ENCODE results near the gene PHETA2. TPM values are rescaled to one million over a fixed set of nuclear protein-coding genes. Genes with fewer than 3 reads are reported as not detected.

The PHETA2 gene
- total RNA-seq, 3 donors from 2014 or later (not counting 1 experiment from before 2014, with no cell fraction given) = 1.2 to 2.3 (median 1.8) TPM

- 96% methylated on average over 5 of the region's 5 CpGs for WGBS (ENCODE audit: insufficient coverage)
Measured at GRCh38 chr22:42033263-42034181, 40.5 kb upstream of the PHETA2 start.

DNA sequence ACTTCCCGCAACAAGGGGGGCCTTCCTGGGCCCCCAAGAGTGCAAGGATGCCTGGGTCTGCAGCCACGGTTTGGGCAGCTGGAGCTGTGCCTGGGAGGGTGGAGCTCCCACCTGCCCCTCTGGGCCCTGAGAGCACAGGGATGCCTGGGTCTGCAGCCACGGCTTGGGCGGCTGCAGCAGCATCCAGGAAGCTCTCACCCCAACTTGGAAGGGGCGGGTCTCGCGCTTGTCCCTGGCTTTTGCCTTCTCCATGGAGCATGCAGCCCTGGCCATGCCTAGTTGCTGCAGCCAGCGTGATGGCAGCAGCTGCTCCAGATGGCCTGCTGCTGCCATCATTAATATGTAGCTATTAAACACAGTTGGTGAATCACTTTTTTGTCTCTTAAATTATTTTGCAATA is 38.8 kb upstream of the PHETA2 start:
- H3K4me1 Mint-ChIP-seq = peaks cover 0 to 4% of the 10 kb centered on the region in 2 donors
- no peaks in the 10 kb centered on the region for H3K36me3 Mint-ChIP-seq
- H3K27ac Mint-ChIP-seq = no peak overlapping the region
- H3K9me3 Mint-ChIP-seq = peaks cover 0 to 3% of the 10 kb centered on the region in 2 donors
- TF ChIP-seq, protein P1, sequence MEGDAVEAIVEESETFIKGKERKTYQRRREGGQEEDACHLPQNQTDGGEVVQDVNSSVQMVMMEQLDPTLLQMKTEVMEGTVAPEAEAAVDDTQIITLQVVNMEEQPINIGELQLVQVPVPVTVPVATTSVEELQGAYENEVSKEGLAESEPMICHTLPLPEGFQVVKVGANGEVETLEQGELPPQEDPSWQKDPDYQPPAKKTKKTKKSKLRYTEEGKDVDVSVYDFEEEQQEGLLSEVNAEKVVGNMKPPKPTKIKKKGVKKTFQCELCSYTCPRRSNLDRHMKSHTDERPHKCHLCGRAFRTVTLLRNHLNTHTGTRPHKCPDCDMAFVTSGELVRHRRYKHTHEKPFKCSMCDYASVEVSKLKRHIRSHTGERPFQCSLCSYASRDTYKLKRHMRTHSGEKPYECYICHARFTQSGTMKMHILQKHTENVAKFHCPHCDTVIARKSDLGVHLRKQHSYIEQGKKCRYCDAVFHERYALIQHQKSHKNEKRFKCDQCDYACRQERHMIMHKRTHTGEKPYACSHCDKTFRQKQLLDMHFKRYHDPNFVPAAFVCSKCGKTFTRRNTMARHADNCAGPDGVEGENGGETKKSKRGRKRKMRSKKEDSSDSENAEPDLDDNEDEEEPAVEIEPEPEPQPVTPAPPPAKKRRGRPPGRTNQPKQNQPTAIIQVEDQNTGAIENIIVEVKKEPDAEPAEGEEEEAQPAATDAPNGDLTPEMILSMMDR (IDR thresholded peaks at IDR 0.05) = no peak
- Histone ChIP-seq H3K27ac (ENCODE audit: low read length) (no peak overlapping the region), H3K9me3 (ENCODE audit: control insufficient read depth, insufficient read depth, low read length) (peaks cover 7% of the 10 kb centered on the region), H3K4me3 (ENCODE audit: low read length) (no peak overlapping the region), H3K27me3 (ENCODE audit: control insufficient read depth, insufficient read depth, low read length) (no peaks in the 10 kb centered on the region), H3K4me1 (ENCODE audit: control insufficient read depth, insufficient read depth, low read length) (no peaks in the 10 kb centered on the region), H3K36me3 (ENCODE audit: control insufficient read depth, insufficient read depth, low read length) (no peaks in the 10 kb centered on the region)
- DNase-seq (no peak), ATAC-seq (no peak)
- no peaks in the 10 kb centered on the region for H3K27me3 Mint-ChIP-seq (ENCODE audit: low read depth in 2 of 2)
- intact Hi-C loops (cut with micrococcal nuclease) = no loop called here
- no peak overlapping the region for H3K4me3 Mint-ChIP-seq
- WGBS (ENCODE audit: insufficient coverage) = 90% methylated on average over 8 of the region's 8 CpGs

More at GRCh38 chr22:42033263-42034181, 40.5 kb upstream of the PHETA2 start:
- TF ChIP-seq, protein P1 (IDR thresholded peaks at IDR 0.05) = no peak
- Mint-ChIP-seq H3K36me3 (no peaks in the 10 kb centered on the region), H3K27ac (no peak overlapping the region), H3K4me3 (no peak overlapping the region), H3K4me1 (peaks cover 0 to 4% of the 10 kb centered on the region in 2 donors), H3K27me3 (ENCODE audit: low read depth in 2 of 2) (no peaks in the 10 kb centered on the region), H3K9me3 (peaks cover 0 to 3% of the 10 kb centered on the region in 2 donors)
- Histone ChIP-seq H3K27me3 (ENCODE audit: control insufficient read depth, insufficient read depth, low read length) (no peaks in the 10 kb centered on the region), H3K9me3 (ENCODE audit: control insufficient read depth, insufficient read depth, low read length) (peaks cover 7% of the 10 kb centered on the region), H3K4me3 (ENCODE audit: low read length) (no peak overlapping the region), H3K36me3 (ENCODE audit: control insufficient read depth, insufficient read depth, low read length) (no peaks in the 10 kb centered on the region), H3K4me1 (ENCODE audit: control insufficient read depth, insufficient read depth, low read length) (no peaks in the 10 kb centered on the region), H3K27ac (ENCODE audit: low read length) (no peak overlapping the region)
- DNase-seq (no peak), ATAC-seq (no peak)
- intact Hi-C loops (cut with micrococcal nuclease) = no loop called here

DNA sequence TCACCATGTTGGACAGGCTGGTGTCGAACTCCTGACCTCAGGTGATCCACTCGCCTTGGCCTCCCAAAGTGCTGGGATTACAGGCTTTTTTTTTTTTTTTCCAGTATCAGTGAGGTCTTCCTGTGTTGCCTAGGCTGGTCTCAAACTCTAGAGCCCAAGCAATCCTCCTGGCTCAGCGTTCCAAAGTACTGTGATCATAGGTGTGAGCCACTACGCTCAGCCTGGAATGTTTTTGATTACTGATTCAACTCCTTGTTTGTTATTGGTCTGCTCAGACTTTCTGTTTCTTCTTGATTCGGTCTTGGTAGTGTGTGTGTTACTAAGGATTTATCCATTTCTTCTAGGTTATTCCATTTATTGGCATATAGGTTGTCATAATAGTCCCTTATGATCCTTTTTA is 34.8 kb upstream of the PHETA2 start:
- DNase-seq = no peak
- no peaks in the 10 kb centered on the region for H3K27me3 ChIP-seq (ENCODE audit: control insufficient read depth, insufficient read depth, low read length)
- 97% methylated on average over 4 of the region's 5 CpGs for WGBS (ENCODE audit: insufficient coverage)

More for the DNA sequence above, 34.8 kb upstream of the PHETA2 start:
- Histone ChIP-seq H3K4me1 (ENCODE audit: control insufficient read depth, insufficient read depth, low read length) (no peaks in the 10 kb centered on the region), H3K27ac (ENCODE audit: low read length) (no peak overlapping the region), H3K4me3 (ENCODE audit: low read length) (no peak overlapping the region), H3K9me3 (ENCODE audit: control insufficient read depth, insufficient read depth, low read length) (no peaks in the 10 kb centered on the region), H3K36me3 (ENCODE audit: control insufficient read depth, insufficient read depth, low read length) (no peaks in the 10 kb centered on the region)
- intact Hi-C loops (cut with micrococcal nuclease) = no loop called here
- H3K27ac Mint-ChIP-seq = no peak overlapping the region
- peaks cover 0 to 4% of the 10 kb centered on the region in 2 donors for H3K4me1 Mint-ChIP-seq
- H3K9me3 Mint-ChIP-seq = peaks cover 5 to 8% of the 10 kb centered on the region in 2 donors
- TF ChIP-seq, protein P1 (IDR thresholded peaks at IDR 0.05) = no peak
- H3K27me3 Mint-ChIP-seq (ENCODE audit: low read depth in 2 of 2) = no peaks in the 10 kb centered on the region
- H3K36me3 Mint-ChIP-seq = peaks cover 10% of the 10 kb centered on the region
- no peak overlapping the region for H3K4me3 Mint-ChIP-seq
- no peak for ATAC-seq

Measured in natural killer cell (primary cell).